ENCODE data around the gene XPOT.

DNA sequence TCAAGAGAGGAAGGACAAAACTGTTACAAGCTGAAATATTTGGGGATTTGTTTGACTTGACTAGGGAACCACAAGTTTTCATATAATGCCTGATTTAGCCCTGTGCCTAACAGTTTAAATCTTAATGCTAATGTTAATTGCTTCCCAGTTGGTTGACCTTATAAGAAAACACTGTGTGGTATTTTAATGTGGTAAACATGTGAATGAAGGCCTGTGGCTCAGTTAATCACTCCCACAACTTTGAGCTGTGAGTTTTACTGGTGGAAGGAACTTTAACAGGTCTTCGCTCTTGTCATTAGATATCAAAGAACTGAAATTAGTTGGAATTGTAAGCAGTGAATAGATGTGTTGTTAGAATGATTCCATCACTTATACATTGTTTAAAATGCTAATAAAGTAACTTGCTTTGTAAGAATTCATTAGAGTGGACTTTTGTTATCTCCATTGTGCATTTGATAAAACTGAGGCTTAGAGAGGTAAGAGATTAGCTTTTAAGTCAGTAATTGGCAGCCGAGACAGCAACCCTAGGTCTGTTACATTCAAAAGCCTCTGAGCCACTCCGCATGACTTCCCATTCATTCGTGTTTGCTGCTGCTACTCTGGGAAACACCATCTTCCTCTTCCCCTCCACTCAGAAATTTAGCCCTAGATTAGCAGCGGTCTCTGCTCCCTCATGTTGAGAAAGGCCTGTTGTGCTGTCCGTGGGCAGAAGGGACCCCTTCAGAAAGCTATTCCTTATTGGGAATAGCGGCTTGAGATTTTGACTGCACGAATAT lies 46.7 kb downstream of the XPOT start:
- TF ChIP-seq, protein P1, sequence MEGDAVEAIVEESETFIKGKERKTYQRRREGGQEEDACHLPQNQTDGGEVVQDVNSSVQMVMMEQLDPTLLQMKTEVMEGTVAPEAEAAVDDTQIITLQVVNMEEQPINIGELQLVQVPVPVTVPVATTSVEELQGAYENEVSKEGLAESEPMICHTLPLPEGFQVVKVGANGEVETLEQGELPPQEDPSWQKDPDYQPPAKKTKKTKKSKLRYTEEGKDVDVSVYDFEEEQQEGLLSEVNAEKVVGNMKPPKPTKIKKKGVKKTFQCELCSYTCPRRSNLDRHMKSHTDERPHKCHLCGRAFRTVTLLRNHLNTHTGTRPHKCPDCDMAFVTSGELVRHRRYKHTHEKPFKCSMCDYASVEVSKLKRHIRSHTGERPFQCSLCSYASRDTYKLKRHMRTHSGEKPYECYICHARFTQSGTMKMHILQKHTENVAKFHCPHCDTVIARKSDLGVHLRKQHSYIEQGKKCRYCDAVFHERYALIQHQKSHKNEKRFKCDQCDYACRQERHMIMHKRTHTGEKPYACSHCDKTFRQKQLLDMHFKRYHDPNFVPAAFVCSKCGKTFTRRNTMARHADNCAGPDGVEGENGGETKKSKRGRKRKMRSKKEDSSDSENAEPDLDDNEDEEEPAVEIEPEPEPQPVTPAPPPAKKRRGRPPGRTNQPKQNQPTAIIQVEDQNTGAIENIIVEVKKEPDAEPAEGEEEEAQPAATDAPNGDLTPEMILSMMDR (conservative IDR thresholded peaks at IDR 0.05): no peak
- TF ChIP-seq EZH2 (IDR thresholded peaks at IDR 0.05; ENCODE audit: low read depth): no peak

Data from PC-9 (cell line).